22Rv1 (cell line): ENCODE measurements around the gene MACROH2A1.

Experiments
- H3K27ac ChIP-seq: fragments of 450-650 bp; 2 replicates; pipeline ENCODE4 v1.5.1; 2017
- ZFX ChIP-seq: fragments of 450-650 bp; IDR thresholded peaks from 2 replicates; pipeline ENCODE4 v1.6.1; 2017; ENCODE audit warnings: antibody characterized with exemption, borderline replicate concordance
- TF ChIP-seq, protein P1 (sequence below): fragments of 450-650 bp; IDR thresholded peaks from 2 replicates; pipeline ENCODE4 v1.5.1; 2017; ENCODE audit warnings: mild to moderate bottlenecking

The MACROH2A1 gene

DNA sequence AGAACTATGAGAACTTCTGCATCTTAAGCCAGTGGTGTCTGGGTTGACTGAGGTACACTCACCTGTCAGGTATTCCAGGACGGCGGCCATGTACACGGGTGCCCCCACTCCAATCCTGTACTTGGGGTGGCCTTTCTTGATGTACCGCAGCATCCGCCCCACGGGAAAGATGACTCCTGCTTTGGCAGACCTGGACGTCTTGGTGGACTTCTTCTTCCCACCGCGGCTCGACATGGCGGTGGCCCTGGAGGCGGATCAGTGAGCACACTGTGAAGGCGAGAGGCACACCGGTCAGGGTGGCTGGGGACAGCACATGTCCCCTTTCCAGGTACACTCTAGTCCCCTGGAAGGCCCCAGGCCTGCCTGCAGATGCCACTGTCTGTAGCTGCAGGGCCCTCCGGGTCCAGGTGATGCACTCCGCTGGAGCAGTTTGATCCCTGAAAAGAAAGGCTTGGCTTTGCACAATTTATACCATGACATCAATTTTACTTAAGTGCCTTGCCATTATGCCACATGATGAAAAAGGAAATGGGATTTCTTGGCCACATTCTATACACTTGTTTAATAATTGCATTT, 10.1 kb downstream of the MACROH2A1 start:
- TF ChIP-seq ZFX: no peak
- TF ChIP-seq, protein P1, sequence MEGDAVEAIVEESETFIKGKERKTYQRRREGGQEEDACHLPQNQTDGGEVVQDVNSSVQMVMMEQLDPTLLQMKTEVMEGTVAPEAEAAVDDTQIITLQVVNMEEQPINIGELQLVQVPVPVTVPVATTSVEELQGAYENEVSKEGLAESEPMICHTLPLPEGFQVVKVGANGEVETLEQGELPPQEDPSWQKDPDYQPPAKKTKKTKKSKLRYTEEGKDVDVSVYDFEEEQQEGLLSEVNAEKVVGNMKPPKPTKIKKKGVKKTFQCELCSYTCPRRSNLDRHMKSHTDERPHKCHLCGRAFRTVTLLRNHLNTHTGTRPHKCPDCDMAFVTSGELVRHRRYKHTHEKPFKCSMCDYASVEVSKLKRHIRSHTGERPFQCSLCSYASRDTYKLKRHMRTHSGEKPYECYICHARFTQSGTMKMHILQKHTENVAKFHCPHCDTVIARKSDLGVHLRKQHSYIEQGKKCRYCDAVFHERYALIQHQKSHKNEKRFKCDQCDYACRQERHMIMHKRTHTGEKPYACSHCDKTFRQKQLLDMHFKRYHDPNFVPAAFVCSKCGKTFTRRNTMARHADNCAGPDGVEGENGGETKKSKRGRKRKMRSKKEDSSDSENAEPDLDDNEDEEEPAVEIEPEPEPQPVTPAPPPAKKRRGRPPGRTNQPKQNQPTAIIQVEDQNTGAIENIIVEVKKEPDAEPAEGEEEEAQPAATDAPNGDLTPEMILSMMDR: no peak
- H3K27ac ChIP-seq: no peak overlapping the region

DNA sequence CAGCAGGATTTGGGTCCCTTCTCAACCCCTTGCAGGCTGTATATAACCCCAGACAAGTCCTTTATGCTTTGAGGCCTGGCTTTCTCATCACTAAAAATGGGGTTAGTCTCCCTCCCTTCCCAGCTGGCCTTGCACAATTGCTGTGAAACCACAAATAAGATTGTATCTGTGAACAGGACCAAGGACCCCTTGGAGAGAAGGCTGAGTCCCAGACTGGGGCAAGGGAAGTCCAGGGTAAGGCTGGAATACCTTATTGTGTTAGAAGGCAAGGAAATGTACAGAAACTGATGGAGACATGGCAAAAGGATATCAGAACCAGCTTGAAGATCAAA, 11.4 kb downstream of the MACROH2A1 start:
- H3K27ac ChIP-seq: peak overlapping the region; percentile 30; the same call in 1 of the 2 replicates
- TF ChIP-seq, protein P1: no peak
- no peak for TF ChIP-seq ZFX

DNA sequence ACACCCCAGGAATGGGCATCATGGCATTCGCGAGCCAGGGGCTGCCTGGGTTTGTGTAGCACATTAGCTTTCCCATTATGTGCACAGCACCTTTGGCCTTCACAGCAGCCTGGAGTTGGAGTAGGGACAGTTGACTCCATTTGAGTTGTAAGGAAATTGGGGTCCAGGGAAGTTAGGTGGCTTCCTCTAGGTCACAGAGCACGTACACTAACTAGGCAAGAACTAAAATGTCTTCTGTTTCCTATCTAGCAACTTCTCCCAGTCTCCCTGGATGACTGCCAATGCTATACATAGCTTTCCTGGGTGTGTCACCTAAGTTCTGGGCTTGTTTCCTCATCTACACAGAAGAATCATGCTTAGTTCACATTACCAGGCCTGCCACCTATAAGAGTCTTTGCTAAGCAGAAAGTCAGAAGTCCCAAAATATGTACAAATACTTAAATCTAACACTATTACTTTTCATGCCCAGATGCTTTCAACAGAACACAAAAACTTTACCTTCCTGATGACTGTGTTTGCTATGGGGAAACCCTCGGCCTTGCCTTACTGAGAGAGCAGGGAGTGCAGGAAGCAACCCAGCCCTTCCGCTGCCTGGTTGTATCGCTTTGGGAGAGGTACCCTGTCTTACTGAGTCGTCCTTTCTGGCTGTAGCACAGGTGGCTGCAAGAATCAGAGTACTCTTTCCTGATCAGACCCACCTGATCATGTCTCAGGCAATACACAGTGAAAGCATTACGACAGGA, 12.0 kb downstream of the MACROH2A1 start:
- peak overlapping the region; percentile 30; the same call in 1 of the 2 replicates for H3K27ac ChIP-seq

DNA sequence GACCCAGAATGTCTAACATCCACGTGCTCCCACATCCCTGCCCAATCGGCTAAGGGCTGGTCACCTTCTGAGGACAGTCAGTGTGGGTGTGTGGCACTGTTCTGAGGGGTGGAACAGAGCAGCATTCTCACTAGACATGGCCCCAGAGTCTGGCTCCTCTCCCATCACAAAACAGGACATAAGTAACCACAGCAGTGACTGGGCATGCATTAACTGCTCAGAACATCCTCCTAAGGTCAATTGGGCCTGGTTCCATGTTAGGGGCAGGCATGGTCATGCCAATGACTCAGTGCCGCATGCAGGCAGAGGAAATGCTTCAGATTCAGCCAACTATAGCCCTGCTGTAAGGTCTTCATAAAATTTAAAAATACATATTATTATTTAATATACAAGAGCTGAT, 12.9 kb downstream of the MACROH2A1 start:
- TF ChIP-seq, protein P1: no peak
- TF ChIP-seq ZFX: no peak
- no peak overlapping the region for H3K27ac ChIP-seq

More for the DNA sequence above, 12.0 kb downstream of the MACROH2A1 start:
- no peak for TF ChIP-seq ZFX
- TF ChIP-seq, protein P1: no peak

DNA sequence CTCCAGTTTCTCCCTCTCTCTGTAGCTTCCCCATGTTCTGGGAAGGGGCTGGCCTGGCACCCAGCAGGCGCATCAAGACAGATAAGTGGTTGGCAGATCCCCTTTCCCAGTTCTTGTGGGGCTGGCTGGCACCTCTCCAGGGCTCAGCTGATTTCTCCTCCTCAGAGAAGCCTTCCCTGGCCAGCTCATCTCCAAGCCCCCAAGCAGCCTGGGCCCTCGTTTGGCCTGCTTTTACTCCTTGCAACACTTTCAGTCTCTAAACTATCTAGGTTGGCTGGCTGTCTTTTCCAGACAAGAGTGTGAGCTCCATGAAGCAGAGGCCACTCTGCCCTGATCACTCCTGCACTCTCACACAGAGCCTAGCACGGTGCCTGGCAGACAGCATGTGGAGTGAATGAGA, 13.5 kb downstream of the MACROH2A1 start:
- TF ChIP-seq, protein P1: no peak
- TF ChIP-seq ZFX: no peak
- no peak overlapping the region for H3K27ac ChIP-seq

DNA sequence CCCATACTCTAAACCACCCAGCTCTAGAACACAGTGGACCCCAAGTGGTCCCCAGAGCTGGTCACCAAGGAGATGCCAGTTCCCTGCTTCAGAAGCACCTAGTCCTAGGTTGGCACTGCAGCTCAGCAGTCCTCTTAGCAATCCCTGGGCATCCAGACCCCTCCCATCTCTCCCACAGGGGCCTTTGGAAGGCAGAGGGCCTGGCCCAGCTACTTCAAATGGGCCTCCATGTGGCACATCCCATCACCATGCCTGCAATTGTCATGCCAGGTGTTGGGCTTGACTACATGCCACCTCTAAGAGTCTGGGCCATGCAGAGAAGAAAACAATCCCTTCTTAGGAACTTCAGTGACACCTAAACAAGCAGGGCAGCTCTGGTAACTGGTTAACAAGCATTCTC, 14.1 kb downstream of the MACROH2A1 start:
- H3K27ac ChIP-seq: no peak overlapping the region
- TF ChIP-seq, protein P1: no peak
- TF ChIP-seq ZFX: no peak

DNA sequence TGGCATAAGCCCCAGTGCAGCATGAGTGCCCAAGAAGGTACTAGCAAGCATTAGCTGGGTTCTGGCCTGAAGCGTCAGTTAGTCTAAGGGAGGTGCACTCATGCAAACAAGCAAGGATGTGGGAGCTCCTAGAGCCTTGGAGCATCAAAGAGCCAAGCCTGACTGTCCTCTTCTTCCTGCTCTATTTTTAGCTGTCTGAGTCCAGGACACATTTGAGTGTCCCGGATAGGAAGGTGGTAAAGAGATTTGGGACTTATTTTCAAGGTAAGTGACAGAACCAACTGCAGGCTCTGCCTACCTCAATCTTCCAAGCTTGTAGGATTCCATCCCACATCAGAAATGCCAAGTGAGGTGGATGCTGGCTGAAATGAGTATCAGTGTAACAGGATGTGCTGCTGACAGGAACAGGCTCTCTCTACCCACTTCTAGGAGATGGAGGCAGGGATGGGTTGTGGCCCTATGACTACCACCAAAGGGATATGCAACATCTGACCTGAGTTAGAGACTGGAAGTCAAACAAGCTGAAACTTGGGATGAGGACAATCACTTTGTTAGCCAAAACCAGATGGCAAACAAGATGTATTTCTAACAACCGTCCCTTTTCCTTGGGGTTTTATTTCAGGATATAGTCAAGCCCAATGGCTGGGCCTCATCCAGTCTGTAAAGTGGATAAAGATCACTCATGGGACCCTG, 15.1 kb downstream of the MACROH2A1 start:
- no peak for TF ChIP-seq ZFX
- TF ChIP-seq, protein P1: no peak
- H3K27ac ChIP-seq: no peak overlapping the region
